Activated T-helper 9 cell treated with anti-CD3 and anti-CD28 coated beads, Interleukin-2, amount 50 U/mL, for 16 hours (primary cell): ENCODE results near the gene JCAD.
"Not testable (repeated sequence)": the region's sequence is repeated elsewhere in the genome, so short reads cannot be mapped to it uniquely, and the experiment has no call there.

ENCODE experiments used
- DNase-seq: peaks from one replicate; pipeline ENCODE4 v3.0.0-alpha.2; 2020; ENCODE audit warnings: low read depth

JCAD gene

DNA sequence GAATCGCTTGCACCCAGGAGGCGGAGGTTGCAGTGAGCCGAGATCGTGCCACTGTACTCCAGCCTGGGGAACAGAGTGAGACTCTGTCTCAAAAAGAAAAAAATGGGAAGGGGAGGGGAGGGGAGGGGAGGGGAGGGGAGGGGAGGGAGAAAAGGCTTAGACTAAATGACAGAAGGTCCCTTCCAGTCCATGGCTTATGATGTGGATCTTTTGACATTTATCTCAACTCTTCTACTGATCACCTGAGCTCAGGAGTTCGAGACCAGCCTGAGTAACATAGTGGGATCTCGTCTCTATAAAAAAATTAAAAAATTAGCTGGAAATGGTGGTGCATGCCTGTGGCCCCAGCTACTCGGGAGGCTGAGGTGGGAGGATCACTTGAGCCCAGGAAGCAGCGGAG lies 34.0 kb downstream of the JCAD start:
- not testable (repeated sequence) for DNase-seq

DNA sequence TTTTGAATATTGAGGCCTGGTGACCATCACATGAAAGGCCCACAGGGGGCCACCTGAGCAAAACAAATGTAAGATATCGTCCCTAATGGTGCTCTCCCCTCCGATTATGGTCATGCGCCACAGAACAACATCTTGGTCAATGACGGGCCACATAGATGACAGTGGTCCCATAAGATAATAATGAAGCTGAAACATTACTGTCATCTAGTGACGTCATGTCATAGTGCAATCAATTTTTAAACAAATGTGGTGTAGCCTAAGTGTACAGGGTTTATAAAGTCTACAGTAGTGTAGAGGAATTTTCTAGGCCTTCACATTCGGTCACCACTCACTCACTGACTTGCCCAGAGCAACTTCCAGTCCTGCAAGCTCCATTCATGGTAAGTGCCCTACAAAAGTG lies 36.8 kb downstream of the JCAD start:
- DNase-seq: no peak

DNA sequence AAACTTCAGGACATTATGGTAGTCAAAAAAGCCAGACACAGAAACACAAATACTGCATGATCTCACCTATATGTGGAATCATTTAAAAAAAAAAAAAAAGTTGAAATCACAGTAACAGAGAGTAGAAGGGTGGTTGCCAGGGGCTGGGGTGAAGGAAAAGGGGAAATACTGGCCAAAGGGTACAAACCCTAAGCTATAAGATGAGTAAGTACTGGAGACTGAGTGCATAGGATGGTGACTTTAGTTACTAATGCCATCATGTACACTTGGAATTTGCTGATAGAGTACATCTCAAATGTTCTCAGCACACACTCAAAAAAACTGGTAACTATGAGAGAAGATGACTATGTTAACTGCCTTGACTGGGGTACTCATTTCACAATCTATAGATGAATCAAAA lies 39.9 kb downstream of the JCAD start:
- no peak for DNase-seq

DNA sequence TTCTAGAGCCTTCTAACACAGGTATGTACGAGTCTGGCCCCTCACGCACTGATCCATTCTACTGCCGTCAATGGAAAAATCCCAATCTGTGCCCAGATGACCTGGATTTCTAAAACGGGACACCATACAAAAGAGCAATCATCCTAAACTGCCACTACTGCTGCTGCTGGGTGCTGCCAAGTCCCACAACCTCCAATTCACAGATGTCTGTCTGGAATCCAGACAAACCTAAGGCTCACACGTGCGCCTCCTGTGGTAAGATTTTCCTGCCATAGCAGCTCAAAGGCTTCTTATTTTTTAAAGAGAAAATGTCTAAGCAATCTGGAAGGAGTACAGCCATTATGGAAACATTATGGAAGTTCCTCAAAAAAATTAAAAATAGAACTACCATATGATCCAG lies 40.9 kb downstream of the JCAD start:
- no peak for DNase-seq

DNA sequence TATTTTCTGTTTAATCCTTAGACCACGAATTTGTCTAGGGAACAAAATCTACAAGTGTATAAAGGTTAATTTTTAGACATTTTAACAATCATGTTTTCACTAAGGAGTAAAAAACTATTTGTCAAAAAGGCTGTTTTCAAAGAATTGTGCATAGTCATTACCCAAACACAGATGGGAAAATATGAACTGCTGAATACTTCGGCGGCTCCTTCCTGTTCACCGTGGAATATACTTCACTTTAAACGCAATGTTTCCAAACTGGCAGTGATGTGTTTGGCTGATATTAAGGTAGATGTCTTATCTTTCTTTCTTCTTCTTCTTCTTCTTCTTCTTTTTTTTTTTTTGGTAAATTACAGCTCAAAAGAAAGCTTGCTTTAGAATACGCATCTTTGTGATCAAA lies 41.4 kb downstream of the JCAD start:
- no peak for DNase-seq

DNA sequence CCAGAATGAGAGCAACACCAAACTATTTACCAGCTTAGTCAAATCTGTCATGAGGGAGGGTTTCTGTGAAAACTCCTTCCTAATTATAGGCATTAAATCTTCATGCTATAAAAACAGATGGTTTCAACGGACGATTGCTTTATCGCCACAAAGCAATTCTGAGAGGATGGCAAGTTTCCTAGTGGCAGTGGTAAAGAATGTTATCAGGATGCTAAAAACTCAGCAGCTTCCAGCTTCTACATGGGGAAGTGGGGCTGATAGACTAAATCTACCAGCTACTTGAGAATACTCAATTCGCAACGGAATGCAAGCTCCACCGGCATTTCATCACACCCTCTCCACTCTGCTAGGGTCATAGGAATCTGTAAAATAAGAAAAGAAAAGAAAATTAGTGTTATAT lies 41.8 kb downstream of the JCAD start:
- no peak for DNase-seq

DNA sequence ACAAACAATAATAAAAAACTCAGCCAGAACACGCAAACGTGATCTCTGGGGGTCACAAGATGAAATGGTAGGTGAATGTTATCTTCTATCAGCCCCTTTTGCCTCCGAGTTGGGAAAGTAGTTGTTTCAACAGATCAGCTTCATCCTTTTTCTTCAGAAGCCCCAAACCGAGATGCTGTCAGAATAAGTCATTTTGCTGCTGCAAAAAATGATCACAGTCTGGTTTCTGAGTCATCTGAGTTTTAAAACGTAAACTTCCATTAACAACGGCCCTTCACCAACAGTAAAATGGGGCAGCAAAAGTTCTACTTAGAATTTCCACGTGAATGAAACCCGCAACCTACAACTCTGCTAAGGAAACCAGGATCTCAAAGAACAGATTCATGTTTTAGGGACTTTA lies 44.9 kb downstream of the JCAD start:
- no peak for DNase-seq

DNA sequence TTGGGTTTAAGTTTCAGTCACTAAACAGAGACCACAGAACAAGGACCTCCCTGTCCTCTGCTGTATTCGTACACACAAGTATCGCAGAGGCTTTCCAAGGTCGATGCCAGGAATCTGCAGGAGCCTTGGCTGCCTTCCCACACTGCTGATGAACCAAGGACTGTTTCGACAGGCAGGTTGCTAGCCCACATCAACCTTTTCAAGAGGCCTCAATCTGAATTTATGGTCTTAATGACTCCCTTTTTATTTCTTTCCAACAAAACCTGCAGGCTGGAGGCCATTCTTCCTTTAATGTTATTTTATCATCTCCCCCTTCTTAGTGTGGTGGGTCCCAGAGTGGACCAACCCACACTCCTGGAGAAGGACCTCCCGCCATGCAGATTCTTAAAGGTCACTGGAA lies 45.6 kb downstream of the JCAD start:
- DNase-seq: no peak

DNA sequence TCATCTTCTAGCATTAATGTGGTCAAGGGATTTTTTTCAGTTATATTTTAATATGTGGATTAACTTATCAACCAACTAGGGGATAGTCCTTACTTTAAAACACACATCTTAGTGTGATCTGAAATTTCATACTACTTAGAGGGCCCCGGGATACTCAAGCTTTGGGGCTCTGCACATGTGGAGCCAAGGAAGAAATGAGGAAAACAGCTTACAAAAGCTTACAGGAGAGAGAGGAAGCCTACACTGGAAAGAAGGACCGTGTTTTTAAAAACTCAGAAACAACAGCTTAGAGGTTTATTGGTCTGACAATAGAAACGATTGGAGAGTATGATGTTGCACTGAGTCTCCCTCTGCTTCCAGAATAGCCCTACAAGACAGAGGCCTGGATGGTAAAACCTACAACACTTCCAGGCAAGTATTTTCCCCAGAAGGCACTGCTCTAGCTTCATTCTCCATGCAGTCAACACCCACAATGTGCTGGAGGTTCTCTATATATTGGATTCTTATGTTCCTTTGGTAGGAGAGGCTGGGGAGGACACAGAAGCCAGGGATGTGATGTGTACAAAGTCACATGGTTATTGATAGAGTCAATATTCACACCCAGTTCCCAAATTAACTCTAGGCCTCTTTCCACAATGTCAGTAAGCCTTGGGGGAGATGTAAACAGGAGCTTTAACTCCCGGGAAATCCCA lies 47.3 kb downstream of the JCAD start:
- DNase-seq: no peak

DNA sequence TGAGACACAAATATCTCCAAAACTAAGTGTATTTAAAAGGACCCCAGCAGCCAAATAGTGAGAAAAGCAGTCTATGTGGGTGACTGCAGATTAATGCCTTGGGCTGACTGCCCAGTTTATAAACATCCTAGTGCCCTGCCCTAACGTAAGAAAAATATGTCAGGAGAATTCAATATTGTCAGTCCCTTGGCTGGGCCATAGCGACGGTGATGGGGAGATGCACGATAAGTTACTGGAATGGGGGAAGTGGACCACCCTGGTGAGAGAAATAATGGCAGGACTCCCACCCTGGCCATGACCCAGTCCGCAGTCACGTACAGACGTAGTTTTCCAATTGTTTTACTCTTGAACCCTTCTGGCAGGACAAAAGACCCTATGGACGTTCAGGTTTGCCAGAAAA lies 48.0 kb downstream of the JCAD start:
- no peak for DNase-seq

DNA sequence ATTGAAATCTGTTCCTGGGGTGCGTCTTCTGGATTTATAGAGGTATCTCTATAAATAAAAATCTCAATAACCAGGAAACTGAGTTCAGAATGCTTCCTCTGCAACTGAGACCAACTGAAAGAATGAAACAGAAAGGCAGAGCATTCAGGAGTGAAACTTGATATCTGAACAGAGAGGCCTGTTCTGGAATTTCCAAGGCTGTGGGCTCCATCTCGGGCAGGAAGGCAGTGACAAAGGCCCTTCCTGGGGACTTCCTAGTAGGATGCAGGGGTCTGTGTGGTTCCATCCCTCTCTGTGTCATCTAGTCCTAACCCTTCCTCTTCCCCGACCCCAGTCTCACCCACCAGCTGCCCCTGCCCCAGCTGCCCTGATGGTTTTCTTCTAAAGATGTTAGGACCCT lies 52.0 kb downstream of the JCAD start:
- DNase-seq: no peak

DNA sequence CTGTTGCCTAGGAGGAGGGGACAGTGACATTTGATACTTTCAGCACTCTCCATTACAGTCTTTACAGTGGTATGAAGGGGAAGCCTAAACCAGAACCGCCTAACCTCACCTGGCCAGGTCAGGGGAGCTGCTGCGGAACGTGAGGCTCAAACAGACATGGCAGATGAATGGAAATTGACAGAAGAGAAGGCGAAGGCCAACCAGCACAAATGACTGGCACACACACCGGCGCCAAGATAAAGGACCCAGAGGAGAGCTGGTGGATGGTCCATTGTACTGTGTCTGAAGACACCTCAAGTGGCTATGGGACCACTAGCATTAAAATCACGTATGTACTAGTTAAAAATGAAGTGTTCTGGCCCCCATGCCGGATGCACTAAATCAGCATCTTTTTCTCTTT lies 53.0 kb downstream of the JCAD start:
- DNase-seq: no peak

DNA sequence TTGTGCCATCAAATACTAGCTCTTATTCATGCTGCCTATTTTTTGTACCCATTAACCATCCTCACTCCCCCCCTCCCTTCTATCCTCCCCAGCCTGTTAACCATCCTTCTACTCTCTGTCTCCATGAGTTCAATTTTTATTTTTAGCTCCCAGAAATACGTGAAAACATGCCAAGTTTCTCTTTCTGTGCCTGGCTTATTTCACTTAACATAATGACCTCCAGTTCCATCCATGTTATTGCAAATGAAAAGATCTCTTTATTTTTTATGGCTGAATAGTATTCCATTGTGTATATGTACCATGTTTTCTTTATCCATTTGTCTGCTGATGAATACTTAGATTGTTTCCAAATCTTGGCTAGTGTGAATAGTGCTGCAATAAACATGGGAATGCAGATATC lies 54.3 kb downstream of the JCAD start:
- not testable (repeated sequence) for DNase-seq

DNA sequence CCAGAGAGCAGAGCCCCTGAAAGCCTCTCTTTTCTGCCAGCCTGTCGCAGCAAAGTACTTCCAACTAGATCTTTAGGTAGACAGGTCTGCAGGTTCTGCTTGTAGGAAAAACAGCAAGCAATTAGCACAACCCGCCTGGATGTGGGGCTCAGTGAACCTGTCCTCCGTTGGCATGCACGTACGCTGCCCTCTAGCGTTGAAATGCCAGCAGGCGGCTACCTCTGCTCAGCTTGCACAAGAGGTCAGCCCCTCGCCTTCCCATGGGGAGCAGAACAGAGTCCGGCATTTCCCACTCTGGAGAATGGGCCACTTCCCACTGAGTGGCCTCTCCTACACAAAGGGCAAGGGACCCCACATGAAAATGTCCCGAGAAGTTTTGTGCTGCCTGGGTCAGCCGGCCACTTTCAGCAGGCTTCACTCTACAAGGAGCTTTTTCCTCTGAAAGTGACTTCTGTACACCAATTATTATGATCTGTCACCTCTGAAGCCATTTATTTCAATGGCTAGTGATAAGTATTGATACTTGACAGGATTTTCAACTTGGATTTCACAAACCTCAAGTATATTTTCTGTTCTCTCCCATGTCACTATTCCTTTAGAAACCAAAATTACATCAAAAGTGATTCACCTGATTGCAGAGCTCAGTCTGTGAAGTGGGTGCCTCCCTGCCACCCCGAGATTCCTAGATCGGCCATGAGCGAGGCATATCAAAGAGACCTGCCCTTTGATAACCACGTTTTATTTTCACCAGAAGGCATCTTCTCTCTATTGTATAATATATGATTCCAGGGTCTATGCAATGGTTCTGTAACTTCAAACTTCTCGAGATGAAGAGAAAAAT lies 56.7 kb downstream of the JCAD start:
- peak; percentile 15 for DNase-seq

DNA sequence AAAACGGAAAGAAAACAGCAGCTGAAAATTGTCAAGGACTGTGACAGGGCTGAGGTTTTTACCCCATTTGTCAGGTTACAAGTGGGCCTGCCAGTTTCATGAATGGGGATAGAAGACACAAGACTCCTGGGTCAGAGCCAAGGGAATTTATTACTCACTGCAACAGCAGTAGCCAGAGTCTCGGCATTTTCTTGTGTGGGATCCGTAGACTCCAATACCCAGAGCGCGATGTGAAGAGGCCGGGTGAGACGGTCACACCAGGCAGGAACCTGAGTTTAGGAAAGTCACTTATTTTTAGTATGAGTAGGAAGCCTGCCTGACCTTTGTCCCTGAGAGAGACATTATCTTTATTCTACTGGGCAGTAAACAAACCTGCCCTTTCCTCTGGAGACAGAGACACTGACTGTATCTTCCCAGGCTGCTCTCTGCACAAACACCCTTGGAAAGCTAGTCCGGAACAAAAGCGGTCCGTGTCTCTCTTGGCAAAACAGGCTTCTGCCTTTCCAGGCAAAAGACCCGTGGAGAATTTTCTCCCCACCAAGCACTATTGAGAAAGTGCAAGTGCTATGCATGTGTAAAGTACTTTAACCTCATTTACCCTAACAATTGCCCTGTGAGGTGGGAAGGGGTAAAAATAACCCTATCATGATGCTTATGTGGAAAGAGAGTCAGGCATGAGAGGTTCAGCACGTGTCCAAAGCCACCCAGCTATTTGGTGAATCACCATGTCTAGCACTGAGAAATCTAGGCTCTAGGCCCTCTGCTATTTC lies 58.4 kb downstream of the JCAD start:
- no peak for DNase-seq

DNA sequence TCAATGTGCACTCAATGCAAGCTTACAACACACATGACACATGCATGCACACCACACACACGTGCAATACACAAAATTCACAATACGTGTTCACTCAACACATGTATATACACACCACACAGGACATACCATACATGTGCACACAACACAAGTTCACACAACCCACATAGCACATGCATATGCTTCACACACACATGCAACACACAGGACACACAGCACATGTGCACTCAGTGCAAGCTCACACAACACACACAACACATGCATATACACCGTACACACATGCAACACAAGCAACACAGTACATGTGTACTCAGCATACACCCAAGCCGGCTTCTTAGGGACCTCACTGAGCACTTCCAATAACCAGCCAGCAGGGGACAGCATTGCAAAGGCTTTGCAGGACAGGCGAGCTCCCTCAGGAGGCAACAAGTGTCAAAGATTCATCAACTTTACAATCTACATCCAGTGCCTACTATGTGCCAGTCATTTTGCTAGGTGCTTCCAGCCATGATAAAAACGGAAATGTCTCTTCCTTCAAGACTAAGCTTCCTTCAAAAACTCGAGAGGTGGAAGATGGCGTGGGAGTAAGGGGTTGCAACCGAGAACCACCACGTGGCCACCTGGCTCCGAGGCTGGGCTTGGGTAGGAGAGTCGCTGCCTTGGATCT lies 61.1 kb downstream of the JCAD start:
- DNase-seq: peak; percentile 31

DNA sequence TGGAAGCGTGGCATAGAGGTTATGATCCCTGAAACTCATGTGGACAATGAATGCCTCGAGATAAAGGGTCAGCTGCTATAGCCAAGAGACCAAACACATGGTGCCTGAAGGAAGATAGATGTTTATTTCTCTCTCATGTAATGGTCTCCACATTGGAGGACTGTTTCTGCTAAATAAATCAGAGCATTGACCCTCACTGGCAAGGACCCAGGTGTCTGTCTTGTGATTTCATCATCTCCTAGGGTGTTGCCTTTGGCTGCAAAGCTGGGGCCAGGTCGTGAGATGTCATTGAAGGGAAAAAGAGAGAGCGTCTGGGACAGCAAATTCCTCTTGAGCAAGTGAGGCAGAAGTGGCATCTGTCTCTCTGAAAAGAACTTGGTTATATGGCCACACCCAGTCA lies 64.6 kb downstream of the JCAD start:
- no peak for DNase-seq

DNA sequence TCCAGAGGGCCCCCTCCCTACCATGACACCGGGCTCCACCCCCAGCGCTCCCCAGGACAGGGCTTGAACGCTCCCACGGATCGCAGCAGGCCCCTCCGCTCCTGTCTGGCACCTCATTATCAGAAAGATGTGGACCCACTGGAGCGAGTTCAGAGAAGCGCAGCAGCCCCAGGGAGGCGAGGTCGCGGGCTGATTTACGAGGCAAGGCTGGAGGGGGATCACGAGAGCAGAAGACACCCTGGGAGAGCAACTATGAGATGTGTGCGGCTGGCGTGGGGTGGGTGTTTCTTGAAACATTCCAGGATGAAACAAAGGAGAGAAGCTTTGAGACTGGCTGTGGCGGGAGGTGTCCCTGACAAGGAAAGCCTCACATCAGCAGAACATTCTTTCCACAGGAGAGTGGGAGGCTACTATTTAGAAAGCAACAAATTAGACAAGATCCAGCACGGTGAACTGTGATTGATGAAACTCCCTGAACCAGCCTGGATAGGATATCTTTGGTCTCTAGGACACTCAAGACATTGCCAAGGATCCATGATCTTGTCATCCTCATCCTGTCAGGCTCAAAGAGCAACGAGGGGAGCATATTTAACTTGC lies 66.0 kb downstream of the JCAD start:
- DNase-seq: no peak

DNA sequence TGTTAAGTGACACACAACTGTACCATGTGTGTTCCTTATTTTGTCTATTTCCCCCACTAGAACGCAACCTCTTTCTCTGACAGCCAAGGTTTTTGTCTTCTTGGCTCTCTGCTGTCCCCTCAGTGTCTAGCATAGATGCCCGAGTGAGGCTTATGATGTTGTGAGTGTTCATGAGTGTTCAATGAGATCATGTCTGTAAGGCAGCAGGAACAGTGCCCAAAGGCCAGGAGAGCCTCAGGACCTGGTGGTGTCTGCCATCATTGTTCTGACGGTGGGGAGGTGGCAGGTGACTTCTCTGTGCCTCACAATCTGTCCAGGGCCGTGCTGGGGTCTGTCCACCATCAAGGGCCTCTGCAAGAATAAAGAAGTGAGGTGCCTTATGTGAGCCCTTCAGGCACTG lies 66.5 kb downstream of the JCAD start:
- DNase-seq: no peak

DNA sequence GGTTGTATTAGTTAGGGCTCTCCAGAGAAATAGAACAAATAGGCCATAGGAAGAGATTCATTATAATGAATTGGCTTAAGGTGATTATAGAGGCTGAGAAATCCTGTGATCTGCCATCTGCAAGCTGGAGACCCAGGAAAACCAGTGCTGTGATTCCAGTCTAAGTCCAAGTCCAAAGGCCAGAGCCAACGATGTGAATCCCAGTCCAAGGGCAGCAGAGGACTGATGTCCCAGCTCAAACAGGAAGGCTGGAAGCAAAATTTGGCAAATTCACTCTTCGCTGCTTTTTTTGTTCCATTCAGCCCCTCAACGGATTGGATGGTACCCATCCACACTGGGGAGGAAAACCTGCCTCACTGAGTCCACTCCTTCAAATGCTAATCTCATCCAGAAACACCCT lies 68.0 kb downstream of the JCAD start:
- no peak for DNase-seq

DNA sequence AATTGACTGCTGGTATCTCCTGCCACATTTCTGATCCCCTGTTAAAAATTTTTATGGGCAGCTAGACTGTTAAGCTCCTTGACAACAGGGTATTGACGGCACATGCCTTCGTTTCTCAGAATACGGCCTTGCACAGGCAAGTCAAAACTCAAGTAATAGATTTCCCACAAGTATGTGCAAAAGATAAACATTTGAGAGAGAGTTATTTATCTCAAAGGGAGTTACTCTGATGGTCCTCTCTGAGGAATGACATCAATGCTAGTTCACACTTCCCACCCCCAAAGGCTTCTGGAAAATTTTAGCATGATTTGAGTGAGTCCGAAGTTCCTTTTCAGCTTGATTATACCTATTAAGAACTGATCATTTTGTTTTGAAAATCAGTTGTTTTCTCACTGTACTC lies 71.9 kb downstream of the JCAD start:
- no peak for DNase-seq

DNA sequence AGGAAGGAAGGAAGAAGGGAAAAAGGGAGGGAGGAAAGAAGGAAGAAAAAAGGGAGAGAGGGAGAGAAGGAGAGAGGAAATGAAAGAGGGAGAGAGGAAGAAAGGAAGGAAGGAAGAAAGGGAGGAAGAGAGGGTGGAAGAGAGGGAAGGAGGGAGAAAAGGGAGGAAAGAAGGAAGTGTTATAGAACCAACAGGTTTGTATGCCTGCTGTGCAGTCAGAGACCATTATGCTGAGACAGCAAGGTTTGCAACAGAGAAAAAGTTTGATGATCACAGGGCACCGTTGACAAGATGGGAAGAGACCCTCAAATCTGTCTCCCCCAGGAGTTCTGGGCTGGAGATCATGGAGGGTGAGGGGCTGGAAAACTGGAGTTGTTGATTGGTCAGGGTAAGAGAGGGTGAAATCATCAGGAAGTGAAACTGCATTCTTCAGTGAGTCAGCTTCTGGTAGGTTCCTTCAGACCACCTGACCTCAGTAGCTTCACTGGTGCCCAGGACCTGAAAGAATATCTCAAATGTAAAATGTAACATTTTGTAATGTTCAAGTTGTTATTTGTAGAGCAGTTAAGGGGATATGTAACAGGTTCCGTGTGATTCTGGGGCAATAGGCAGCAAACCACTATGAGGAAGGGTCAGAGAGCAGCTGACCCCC lies 76.3 kb downstream of the JCAD start:
- no peak for DNase-seq
